ENCODE data around the gene TMC4.

TMC4 gene

GRCh38 chr19:54133312-54133956, 39.5 kb downstream of the TMC4 start:
- no peak for DNase-seq (ENCODE audit: low read depth in 2 of 2)

DNA sequence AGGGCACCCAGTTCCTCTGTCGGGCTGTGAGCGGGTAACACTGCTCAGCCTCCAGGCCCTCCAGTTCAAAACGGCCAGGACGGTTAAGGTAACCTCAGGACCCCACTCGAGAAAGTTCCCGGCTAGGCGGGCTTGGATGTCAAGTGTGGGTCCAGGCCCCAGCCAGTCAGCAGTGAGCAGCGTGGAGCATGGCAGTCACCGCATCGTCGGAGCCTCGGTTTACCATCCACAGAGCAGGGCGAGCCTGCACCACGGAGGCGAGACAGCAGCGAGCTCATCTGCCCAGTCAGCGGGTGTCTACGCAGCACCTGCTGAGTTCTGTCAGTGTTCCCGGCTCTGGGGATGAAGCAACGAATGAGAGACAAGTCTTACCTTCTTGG, 43.4 kb downstream of the TMC4 start:
- no peak for DNase-seq (ENCODE audit: low read depth in 2 of 2)

DNA sequence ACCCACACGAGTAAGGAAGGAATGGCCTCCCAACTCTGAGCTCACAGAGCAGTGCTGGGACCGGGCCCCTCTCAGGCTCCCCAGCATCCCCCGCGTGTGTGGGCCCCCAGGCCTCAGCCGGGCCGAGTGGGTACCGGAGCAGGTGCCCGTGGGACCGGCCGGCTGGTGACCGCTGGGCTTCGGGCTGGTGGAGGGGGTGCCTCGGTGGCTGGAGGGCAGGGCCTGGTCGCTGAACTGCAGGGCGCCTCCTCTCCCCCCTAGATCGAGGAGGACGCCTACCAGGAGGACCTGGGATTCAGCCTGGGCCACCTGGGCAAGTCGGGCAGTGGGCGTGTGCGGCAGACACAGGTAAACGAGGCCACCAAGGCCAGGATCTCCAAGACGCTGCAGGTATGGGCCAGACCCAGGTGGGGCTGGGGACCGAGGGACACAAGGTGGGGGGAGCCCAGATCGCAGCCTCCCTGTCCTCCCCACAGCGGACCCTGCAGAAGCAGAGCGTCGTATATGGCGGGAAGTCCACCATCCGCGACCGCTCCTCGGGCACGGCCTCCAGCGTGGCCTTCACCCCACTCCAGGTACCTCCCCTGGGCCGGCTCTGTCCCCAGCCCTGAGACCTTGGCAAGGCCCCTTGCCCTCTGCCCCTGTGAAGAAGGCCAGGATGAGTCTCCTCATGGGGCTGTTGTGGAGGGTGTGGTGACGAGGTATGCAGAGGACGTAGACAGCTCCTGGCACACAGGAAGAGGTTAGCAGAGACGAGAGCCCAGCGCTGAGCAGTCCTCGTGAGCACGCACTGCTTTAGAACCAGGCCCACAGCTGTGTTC, 44.0 kb downstream of the TMC4 start:
- DNase-seq (ENCODE audit: low read depth in 2 of 2), result no peak

DNA sequence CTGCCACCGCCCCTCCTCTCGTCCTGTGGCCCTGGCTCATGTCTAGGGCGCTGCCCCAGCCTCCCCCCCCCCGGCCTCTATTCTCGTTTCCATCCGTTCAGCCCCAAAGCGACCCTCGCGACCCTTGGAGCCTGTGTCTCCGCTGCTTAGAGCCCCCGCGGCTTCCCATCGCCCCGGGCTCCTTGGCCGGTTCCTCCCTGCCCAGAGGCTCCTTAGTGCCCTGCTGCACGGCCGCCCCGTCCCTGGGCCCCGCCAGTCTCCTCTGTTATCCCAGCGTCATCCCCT, 44.6 kb downstream of the TMC4 start:
- no peak for DNase-seq (ENCODE audit: low read depth in 2 of 2)

DNA sequence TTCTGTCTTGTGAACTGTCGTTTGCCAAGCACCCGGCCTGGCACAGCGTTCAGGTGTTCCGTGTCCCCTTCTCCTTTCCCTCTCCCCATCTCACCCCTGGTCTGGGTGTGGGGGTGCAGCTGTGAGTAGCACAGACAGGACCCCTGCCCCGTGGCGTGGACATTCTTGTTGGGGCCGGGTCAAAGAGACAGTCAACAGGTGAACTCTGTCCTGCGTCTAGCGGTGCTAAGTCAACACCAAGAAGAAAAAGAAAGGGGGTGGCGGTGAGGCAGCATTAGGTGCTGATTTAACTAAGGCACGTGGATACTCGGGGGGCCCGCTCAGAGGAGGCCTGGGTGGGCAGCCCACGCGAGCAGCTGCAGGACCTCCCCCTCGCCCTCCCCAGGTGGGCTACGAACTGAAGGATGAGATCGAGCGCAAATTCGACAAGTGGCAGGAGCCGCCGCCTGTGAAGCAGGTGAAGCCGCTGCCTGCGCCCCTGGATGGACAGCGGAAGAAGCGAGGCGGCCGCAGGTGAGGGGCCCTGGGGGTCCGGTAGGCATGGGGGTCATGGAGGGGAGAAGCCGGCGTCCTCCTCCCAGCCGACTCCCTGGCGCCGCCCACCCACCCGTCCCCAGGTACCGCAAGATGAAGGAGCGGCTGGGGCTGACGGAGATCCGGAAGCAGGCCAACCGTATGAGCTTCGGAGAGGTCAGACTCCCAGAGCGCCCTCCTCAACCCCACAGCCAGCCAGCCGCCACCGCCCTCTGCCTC, 45.1 kb downstream of the TMC4 start:
- no peak for DNase-seq (ENCODE audit: low read depth in 2 of 2)

DNA sequence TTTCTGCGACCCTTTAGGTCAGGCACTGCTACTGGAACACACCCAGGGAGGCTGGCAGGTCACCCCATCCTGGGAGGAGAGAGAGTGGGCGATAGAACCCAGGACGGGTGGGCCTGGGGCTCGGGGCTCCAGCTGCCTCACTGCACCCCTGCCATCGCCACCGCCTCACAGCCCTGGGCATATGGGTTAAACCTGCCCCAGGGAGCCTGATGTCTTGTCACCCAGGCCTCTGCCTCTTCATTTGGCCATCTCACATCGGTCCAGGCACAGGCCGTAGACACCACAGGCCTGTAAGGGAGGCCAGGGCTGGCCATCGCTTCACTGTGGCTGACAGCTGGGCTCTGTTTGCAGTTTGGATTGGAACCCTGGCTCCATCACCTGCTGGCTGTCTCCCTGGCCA, 47.2 kb downstream of the TMC4 start:
- DNase-seq (ENCODE audit: low read depth in 2 of 2), result no peak

GRCh38 chr19:54124393-54124792, 48.6 kb downstream of the TMC4 start:
- DNase-seq (ENCODE audit: low read depth in 2 of 2), result no peak

DNA sequence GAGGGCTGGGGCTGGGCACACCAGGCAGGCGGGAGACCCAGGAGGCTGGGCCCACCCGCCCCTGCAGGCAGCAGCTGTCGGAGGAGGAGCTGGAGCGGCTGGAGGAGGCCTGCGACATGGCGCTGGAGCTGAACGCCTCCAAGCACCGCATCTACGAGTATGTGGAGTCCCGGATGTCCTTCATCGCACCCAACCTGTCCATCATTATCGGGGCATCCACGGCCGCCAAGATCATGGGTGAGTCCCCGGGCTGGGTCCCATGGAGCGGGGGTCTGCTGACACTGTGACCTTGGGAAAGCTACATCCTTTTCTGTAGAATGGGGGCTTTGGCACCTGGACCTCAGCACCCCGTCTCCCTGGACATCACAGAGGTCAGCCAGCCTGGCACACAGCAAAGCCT, 49.3 kb downstream of the TMC4 start:
- no peak for DNase-seq (ENCODE audit: low read depth in 2 of 2)

DNA sequence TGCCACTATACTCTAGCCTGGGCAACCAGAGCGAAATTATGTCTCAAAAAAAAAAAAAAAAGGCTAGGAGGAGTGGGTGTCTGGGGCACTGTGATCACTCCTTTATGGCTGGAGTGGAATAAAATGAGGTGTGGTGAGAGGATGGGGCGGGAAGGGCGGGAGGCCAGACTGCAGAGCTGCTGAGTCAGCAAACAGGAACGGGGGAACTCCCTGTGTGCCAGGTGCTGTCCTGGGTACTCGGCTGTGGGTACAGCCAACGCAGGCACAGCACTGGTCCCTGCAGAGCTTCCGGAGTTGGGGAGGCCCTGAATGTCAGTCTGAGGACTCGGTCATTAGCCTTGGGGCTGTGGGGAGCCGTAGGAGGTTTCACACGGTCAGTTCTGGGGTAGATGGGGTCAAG, 51.7 kb downstream of the TMC4 start:
- no peak for DNase-seq (ENCODE audit: low read depth in 2 of 2)

GRCh38 chr19:54115109-54116063, 57.6 kb downstream of the TMC4 start, which contains the start of the genes PRPF31 and TFPT:
TSS of gene PRPF31 (plus strand) at chr19:54115754. CDS start at chr19:54118279, 2,525 bp downstream.
TSS of gene TFPT (minus strand) at chr19:54115657. CDS start at chr19:54115269, 388 bp downstream.
- peak; percentile 86 to 94 for DNase-seq (ENCODE audit: low read depth in 2 of 2)

DNA sequence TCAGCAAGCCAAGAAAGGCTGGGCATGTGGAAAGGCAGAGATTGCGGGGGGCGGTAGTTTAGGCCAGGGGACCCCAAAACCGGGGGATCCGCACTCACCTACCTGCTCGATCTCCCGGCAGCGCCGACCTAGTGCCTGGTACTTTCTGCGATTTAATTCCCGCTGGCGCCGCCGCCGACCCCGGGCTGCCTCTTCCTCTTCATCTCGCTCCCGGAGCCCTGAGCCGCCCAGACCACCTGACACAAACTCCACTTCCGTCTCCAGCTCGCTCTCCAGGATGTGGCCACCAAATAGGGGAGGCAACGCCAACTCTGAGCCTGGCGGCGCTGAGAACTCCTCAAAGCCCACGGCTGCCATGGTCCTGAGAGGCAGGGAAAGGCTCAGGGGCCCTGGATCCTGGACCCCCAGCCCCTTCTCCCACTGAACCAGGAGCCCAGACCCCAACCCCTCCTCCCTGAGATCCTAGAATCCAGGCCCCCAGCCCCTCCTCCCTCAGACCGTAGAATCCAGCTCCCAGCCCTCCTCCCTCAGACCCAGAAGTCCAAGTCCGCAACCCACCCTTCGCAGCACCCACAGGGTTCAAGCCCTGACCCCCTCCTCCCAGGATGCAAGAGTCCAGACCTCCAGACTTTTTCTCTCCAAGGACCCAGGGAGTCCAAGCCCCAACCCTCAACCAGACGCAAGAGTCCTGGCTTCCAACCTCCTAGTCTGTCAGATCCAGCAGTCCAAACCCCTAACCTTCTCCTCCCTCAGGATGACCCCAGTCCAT, 58.4 kb downstream of the TMC4 start:
- DNase-seq (ENCODE audit: low read depth in 2 of 2), result no peak

Measured in stimulated activated CD4-positive, alpha-beta T cell treated with anti-CD3 and anti-CD28 coated beads, Interleukin-1b, Interleukin-23, amount 100 ng/mL, for 4 hours (primary cell).